ENCODE results near the gene CFB.
"Not testable (repeated sequence)": the region's sequence is repeated elsewhere in the genome, so short reads cannot be mapped to it uniquely, and the experiment has no call there.

DNA sequence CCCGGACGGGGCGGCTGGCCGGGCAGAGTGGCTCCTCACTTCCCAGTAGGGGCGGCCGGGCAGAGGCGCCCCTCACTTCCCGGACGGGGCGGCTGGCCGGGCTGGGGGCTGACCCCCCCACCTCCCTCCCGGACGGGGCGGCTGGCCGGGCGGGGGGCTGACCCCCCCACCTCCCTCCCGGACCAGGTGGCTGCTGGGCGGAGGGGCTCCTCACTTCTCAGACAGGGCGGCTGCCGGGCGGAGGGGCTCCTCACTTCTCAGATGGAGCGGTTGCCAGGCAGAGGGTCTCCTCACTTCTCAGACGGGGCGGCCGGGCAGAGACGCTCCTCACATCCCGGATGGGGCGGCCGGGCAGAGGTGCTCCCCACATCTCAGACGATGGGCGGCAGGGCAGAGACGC lies 13.8 kb upstream of the CFB start:
- TF ChIP-seq RARB (CRISPR knock-in tag; IDR thresholded peaks at IDR 0.05); OSR1 (CRISPR knock-in tag; IDR thresholded peaks at IDR 0.05); ARNTL (CRISPR knock-in tag; IDR thresholded peaks at IDR 0.05; ENCODE audit: borderline replicate concordance, low read depth); CSDC2 (CRISPR knock-in tag; IDR thresholded peaks at IDR 0.05); TCF4 (CRISPR knock-in tag; IDR thresholded peaks at IDR 0.05; ENCODE audit: borderline replicate concordance): not testable (repeated sequence)
- TF ChIP-seq, protein P1, sequence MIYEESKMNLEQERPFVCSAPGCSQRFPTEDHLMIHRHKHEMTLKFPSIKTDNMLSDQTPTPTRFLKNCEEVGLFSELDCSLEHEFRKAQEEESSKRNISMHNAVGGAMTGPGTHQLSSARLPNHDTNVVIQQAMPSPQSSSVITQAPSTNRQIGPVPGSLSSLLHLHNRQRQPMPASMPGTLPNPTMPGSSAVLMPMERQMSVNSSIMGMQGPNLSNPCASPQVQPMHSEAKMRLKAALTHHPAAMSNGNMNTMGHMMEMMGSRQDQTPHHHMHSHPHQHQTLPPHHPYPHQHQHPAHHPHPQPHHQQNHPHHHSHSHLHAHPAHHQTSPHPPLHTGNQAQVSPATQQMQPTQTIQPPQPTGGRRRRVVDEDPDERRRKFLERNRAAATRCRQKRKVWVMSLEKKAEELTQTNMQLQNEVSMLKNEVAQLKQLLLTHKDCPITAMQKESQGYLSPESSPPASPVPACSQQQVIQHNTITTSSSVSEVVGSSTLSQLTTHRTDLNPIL (CRISPR knock-in tag; IDR thresholded peaks at IDR 0.05; ENCODE audit: low read depth) = not testable (repeated sequence)
- TF ChIP-seq, protein P2, sequence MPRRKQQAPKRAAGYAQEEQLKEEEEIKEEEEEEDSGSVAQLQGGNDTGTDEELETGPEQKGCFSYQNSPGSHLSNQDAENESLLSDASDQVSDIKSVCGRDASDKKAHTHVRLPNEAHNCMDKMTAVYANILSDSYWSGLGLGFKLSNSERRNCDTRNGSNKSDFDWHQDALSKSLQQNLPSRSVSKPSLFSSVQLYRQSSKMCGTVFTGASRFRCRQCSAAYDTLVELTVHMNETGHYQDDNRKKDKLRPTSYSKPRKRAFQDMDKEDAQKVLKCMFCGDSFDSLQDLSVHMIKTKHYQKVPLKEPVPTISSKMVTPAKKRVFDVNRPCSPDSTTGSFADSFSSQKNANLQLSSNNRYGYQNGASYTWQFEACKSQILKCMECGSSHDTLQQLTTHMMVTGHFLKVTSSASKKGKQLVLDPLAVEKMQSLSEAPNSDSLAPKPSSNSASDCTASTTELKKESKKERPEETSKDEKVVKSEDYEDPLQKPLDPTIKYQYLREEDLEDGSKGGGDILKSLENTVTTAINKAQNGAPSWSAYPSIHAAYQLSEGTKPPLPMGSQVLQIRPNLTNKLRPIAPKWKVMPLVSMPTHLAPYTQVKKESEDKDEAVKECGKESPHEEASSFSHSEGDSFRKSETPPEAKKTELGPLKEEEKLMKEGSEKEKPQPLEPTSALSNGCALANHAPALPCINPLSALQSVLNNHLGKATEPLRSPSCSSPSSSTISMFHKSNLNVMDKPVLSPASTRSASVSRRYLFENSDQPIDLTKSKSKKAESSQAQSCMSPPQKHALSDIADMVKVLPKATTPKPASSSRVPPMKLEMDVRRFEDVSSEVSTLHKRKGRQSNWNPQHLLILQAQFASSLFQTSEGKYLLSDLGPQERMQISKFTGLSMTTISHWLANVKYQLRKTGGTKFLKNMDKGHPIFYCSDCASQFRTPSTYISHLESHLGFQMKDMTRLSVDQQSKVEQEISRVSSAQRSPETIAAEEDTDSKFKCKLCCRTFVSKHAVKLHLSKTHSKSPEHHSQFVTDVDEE (CRISPR knock-in tag; IDR thresholded peaks at IDR 0.05) = not testable (repeated sequence)
